ENCODE data around the gene CDH13. TPM values are rescaled to one million over a fixed set of nuclear protein-coding genes. Genes with fewer than 3 reads are reported as not detected.

The CDH13 gene
- total RNA-seq, 2 experiments from 2014 or later, result not detected

DNA sequence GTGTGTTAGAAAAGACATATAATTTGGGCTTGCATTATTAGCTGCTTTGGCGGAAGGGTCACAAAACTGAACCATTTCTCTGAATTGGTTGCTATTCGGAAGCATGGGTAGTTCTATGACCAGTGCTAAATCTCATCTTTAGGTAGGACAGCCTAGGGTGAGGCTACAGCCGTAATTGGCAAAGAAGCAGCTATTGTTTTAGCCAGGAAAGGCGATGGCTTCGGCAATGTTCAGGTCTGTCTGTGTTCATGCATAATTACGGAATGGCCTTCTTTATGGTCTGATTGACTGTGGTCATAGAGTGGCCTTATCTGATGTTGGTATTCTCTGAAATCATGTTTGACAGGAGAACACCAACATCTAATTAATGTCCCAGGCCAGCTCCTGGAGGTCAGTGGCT, 812.6 kb downstream of the CDH13 start:
- no peak overlapping the region for H3K4me3 Mint-ChIP-seq
- DNase-seq (no peak), ATAC-seq (no peak)
- H3K4me1 Mint-ChIP-seq, result no peaks in the 10 kb centered on the region
- peaks cover 2% of the 10 kb centered on the region for H3K9me3 Mint-ChIP-seq (ENCODE audit: low read depth)
- H3K36me3 Mint-ChIP-seq, result no peaks in the 10 kb centered on the region
- H3K27ac Mint-ChIP-seq, result no peak overlapping the region
- CTCF ChIA-PET, result no interaction called here
- H3K27me3 Mint-ChIP-seq, result no peaks in the 10 kb centered on the region

- Mint-ChIP-seq H3K27me3 (no peaks in the 10 kb centered on the region), H3K36me3 (no peaks in the 10 kb centered on the region)
- CTCF ChIA-PET, result no interaction called here
Observed at GRCh38 chr16:83441517-83441916, 814.7 kb downstream of the CDH13 start.

DNA sequence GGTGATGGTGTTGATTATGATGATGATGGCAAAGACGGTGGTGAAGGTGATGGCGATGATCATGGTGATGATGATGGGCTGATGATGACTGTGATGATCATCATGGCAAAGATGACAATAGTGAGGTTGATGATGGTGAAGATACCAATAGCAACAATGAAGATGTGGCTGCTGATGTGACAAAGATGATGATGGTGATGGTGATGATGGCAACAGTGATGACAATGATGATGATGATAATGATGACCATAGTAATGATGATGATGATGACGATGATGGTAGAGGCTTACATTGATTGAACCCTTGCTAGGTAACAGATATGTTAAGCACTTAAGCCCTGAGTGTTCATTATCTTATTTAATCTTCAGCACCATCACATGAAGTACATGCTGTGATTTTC, 817.2 kb downstream of the CDH13 start:
- no peaks in the 10 kb centered on the region for H3K4me1 Mint-ChIP-seq
- no peak overlapping the region for H3K4me3 Mint-ChIP-seq
- ATAC-seq (no peak), DNase-seq (no peak)
- H3K36me3 Mint-ChIP-seq, result no peaks in the 10 kb centered on the region
- CTCF ChIA-PET, result no interaction called here
- no peaks in the 10 kb centered on the region for H3K27me3 Mint-ChIP-seq
- no peaks in the 10 kb centered on the region for H3K9me3 Mint-ChIP-seq (ENCODE audit: low read depth)
- no peak overlapping the region for H3K27ac Mint-ChIP-seq

More at GRCh38 chr16:83441517-83441916, 814.7 kb downstream of the CDH13 start:
- no peak for ATAC-seq
- H3K4me1 Mint-ChIP-seq, result no peaks in the 10 kb centered on the region
- DNase-seq, result no peak
- H3K9me3 Mint-ChIP-seq (ENCODE audit: low read depth), result no peaks in the 10 kb centered on the region
- no peak overlapping the region for H3K4me3 Mint-ChIP-seq
- no peak overlapping the region for H3K27ac Mint-ChIP-seq

GRCh38 chr16:83447560-83447959, 820.8 kb downstream of the CDH13 start:
- CTCF ChIA-PET, result interaction anchor here (0.6 to 1.2 kb wide), 2 partner anchors 72 to 1194 kb away, joined by 3 read pairs; no protein-coding TSS in a partner anchor
- Mint-ChIP-seq H3K4me1 (no peaks in the 10 kb centered on the region), H3K27ac (no peak overlapping the region), H3K36me3 (no peaks in the 10 kb centered on the region), H3K27me3 (no peaks in the 10 kb centered on the region), H3K9me3 (ENCODE audit: low read depth) (no peaks in the 10 kb centered on the region), H3K4me3 (no peak overlapping the region)
- no peak for ATAC-seq
- no peak for DNase-seq

DNA sequence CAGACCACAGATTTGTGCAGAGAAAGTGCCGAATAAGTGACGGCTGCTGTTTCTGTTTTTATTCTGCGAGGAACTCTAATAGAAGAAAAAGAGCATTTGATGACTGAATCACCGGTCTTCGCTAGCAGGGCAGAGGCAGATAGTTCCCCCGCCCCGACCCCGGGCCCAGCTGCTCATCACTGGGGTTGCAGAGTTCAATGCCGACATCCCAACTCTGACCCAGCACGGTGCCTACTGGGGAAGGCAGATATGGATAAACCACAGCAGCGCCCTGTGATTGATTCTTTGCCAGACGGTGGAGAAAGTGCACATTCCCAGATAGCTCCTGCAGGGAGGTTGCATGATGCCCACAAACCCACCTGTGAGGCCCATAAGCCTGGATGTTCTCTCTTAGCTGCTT, 823.1 kb downstream of the CDH13 start:
- no peaks in the 10 kb centered on the region for H3K4me1 Mint-ChIP-seq
- no peaks in the 10 kb centered on the region for H3K36me3 Mint-ChIP-seq
- CTCF ChIA-PET, result no interaction called here
- H3K27me3 Mint-ChIP-seq, result no peaks in the 10 kb centered on the region
- ATAC-seq (no peak), DNase-seq (no peak)
- H3K9me3 Mint-ChIP-seq (ENCODE audit: low read depth), result no peaks in the 10 kb centered on the region
- H3K27ac Mint-ChIP-seq, result no peak overlapping the region
- H3K4me3 Mint-ChIP-seq, result no peak overlapping the region

- Mint-ChIP-seq H3K27me3 (no peaks in the 10 kb centered on the region), H3K4me3 (no peak overlapping the region), H3K36me3 (no peaks in the 10 kb centered on the region), H3K9me3 (ENCODE audit: low read depth) (no peaks in the 10 kb centered on the region), H3K27ac (no peak overlapping the region), H3K4me1 (no peaks in the 10 kb centered on the region)
- ATAC-seq, result no peak
- CTCF ChIA-PET, result no interaction called here
- no peak for DNase-seq
Observed at GRCh38 chr16:83453977-83454376, 827.2 kb downstream of the CDH13 start.

DNA sequence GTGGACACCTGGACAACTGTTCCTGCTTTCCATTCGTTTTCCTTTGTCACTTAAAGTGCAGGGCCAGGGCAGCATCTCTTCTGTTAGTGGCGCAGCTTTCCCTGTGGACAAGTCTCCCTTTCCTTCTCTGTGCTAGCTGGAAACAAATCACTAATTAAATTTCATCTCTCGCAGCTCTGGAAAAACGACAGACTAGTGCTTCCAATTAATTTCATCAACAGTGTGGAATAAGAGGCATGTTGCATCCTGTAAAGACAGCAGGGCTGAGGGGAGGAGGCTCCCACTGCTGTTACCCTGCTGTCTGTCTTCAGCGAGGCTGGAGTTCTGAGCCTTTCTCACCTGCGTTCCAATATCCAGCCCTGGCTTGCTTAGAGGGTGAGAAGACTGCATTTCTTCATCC, 828.9 kb downstream of the CDH13 start:
- no peaks in the 10 kb centered on the region for H3K9me3 Mint-ChIP-seq (ENCODE audit: low read depth)
- H3K4me3 Mint-ChIP-seq, result no peak overlapping the region
- DNase-seq (no peak), ATAC-seq (no peak)
- CTCF ChIA-PET, result no interaction called here
- H3K27ac Mint-ChIP-seq, result no peak overlapping the region
- no peaks in the 10 kb centered on the region for H3K36me3 Mint-ChIP-seq
- H3K27me3 Mint-ChIP-seq, result no peaks in the 10 kb centered on the region
- H3K4me1 Mint-ChIP-seq, result no peaks in the 10 kb centered on the region

- CTCF ChIA-PET, result no interaction called here
- Mint-ChIP-seq H3K4me1 (no peaks in the 10 kb centered on the region), H3K27me3 (no peaks in the 10 kb centered on the region), H3K4me3 (no peak overlapping the region), H3K9me3 (ENCODE audit: low read depth) (no peaks in the 10 kb centered on the region), H3K36me3 (no peaks in the 10 kb centered on the region), H3K27ac (no peak overlapping the region)
- ATAC-seq (no peak), DNase-seq (no peak)
Observed at GRCh38 chr16:83456934-83457333, 830.2 kb downstream of the CDH13 start.

GRCh38 chr16:83458612-83459011, 831.8 kb downstream of the CDH13 start:
- H3K4me1 Mint-ChIP-seq, result no peaks in the 10 kb centered on the region
- H3K4me3 Mint-ChIP-seq, result no peak overlapping the region
- no peak for DNase-seq
- ATAC-seq, result no peak
- H3K27me3 Mint-ChIP-seq, result no peaks in the 10 kb centered on the region
- H3K36me3 Mint-ChIP-seq, result no peaks in the 10 kb centered on the region
- CTCF ChIA-PET, result no interaction called here
- H3K9me3 Mint-ChIP-seq (ENCODE audit: low read depth), result no peaks in the 10 kb centered on the region
- no peak overlapping the region for H3K27ac Mint-ChIP-seq

GRCh38 chr16:83464991-83465390, 838.2 kb downstream of the CDH13 start:
- CTCF ChIA-PET, result no interaction called here
- no peak for ATAC-seq
- H3K27ac Mint-ChIP-seq, result no peak overlapping the region
- no peaks in the 10 kb centered on the region for H3K27me3 Mint-ChIP-seq
- no peaks in the 10 kb centered on the region for H3K36me3 Mint-ChIP-seq
- no peak overlapping the region for H3K4me3 Mint-ChIP-seq
- no peaks in the 10 kb centered on the region for H3K4me1 Mint-ChIP-seq
- no peak for DNase-seq
- no peaks in the 10 kb centered on the region for H3K9me3 Mint-ChIP-seq (ENCODE audit: low read depth)

DNA sequence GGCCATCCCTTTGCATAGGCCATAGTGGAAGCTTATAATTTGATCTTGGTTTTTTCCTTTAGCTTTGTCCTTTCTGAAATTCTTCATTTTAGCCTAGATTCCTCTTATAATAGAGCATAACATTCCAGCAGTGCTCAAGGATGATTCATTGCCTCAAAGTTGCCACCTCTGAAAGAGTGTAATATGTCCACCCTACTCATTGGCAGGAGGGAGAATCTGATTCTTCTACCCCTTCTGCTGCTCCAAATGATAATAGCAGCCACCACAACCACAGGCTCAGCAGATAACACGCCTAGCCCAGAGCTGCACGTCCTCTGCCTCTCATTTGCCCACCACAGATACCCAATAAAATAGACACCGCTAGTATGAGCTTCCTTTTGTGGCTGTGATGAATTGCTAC, 843.6 kb downstream of the CDH13 start:
- Mint-ChIP-seq H3K27ac (no peak overlapping the region), H3K4me1 (no peaks in the 10 kb centered on the region), H3K27me3 (no peaks in the 10 kb centered on the region), H3K36me3 (no peaks in the 10 kb centered on the region), H3K4me3 (no peak overlapping the region), H3K9me3 (ENCODE audit: low read depth) (no peaks in the 10 kb centered on the region)
- ATAC-seq (no peak), DNase-seq (no peak)
- CTCF ChIA-PET, result no interaction called here

DNA sequence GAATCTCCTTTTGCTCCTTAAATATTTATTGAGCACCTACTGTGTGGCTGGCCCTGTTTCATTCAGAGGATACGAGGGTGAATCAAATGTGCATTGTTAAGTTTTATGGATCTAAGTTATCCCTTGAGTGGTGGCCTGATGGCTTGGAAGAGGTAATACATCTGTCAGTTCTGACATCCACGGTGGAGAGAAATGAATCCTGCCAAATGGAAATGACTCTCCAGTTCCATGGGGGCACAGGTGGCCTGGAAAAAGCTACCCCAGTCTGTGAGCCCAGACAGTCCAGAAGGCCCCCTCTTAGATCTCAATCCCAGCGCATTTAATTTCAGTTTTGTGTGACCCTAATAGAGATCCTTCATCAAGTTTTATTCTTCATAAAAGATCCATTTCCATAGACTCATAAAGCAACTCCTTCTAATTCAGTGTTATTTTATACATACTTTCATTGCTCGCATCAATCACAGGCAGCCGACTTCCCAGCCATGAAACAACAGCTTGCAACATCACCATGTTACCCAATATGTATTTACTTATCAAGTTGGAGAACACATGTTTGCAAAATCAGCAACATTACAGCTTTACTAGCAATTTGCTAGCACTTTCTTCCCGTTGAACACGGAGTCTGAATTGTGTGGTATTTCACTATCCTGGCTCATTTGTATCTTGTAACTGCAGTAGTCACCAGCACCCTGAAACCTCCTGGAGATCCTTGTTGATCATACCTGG, 846.2 kb downstream of the CDH13 start:
- H3K27me3 Mint-ChIP-seq, result no peaks in the 10 kb centered on the region
- no peak overlapping the region for H3K27ac Mint-ChIP-seq
- no peaks in the 10 kb centered on the region for H3K9me3 Mint-ChIP-seq (ENCODE audit: low read depth)
- ATAC-seq (no peak), DNase-seq (no peak)
- CTCF ChIA-PET, result no interaction called here
- no peaks in the 10 kb centered on the region for H3K36me3 Mint-ChIP-seq
- H3K4me1 Mint-ChIP-seq, result no peaks in the 10 kb centered on the region
- H3K4me3 Mint-ChIP-seq, result no peak overlapping the region

DNA sequence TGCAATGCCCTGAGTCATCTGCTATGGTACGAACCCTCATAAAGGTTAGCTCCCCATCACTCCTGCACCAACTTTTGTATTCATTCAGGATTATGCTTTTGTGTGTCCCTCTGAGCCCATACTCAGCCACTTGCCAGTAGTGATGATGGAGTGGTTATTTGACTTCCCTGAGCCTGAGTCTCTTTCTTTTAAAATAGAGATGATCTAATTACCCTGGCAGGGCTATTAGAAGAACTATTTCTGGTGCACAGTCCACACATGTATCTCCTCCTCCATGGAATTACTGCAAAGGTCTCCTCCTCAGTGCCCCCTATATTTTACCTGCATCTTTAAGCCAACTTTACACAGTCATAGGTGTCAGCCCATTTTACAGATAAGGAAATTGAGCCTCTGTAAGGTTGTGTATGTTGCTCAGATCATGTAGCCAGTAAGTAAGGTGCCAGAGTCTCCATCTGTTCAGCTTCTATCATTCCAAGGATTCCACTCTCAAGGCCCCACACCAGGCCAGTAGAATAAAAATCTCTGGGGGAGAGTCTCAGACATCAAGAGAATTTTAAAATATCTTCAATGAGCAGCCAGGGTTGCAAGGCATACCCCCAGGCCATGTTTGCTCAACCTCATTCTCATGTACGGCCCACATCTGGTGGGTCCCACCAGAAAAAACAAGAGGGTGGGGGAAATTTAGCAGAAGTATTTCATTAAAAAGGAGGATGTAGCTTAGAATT, 847.3 kb downstream of the CDH13 start:
- CTCF ChIA-PET, result no interaction called here
- Mint-ChIP-seq H3K36me3 (no peaks in the 10 kb centered on the region), H3K9me3 (ENCODE audit: low read depth) (no peaks in the 10 kb centered on the region), H3K4me3 (no peak overlapping the region), H3K27me3 (no peaks in the 10 kb centered on the region), H3K4me1 (no peaks in the 10 kb centered on the region), H3K27ac (no peak overlapping the region)
- ATAC-seq, result no peak
- no peak for DNase-seq

GRCh38 chr16:83475108-83475507, 848.3 kb downstream of the CDH13 start:
- Mint-ChIP-seq H3K27me3 (no peaks in the 10 kb centered on the region), H3K36me3 (no peaks in the 10 kb centered on the region), H3K4me1 (no peaks in the 10 kb centered on the region), H3K9me3 (ENCODE audit: low read depth) (peaks cover 3% of the 10 kb centered on the region), H3K4me3 (no peak overlapping the region), H3K27ac (no peak overlapping the region)
- ATAC-seq (no peak), DNase-seq (no peak)
- CTCF ChIA-PET, result no interaction called here

All from activated CD8-positive, alpha-beta memory T cell treated with anti-CD3 and anti-CD28 coated beads, Interleukin-2, amount 10 ng/mL, durations not matched to agents 7 days and 5 days (primary cell).